T1000 (cell line): ENCODE measurements around the gene PKD1L1.

Experiments used
- DNase-seq: peaks from one replicate; lab custom pipeline; 2025; ENCODE audit warnings: mixed read lengths; lab: John Stamatoyannopoulos, UW

The PKD1L1 gene

DNA sequence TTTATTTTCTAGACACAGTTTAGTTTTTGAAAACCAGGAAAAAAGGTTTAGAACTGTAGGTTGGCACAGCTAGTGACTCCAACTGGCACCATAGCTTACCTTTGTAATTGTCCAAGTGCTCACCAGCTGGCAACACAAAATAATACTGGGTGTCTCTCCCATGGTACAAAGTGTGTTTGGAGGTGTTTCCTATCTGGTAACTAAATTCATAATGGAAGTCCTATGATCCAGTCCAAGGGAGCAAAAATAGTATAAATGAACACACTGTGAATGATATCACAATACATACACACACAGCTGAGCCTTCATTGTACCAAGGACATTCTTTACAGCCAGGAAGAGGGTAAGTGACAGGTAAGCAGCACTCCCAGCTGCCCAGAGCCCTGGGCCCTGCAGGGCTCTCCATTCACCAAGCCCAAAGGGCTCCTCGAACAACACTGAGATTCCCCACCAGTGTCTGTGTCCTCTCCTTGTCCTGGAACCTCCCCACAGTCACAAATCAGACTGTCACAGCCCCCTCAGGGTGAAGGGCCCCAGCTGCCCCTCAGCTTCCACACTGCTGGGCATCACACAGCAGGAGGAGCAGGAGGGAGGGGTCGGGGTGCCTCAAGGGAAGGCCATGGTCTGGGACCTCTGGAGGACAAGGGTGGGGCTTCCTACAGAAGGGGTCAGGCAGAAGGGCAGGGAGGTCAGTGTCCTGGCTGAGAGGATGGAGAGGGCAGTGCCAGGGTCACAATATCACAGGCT is 72.1 kb downstream of the PKD1L1 start:
- no peak for DNase-seq

- DNase-seq = no peak
Measured at GRCh38 chr7:47875406-47875805, 72.9 kb downstream of the PKD1L1 start.

DNA sequence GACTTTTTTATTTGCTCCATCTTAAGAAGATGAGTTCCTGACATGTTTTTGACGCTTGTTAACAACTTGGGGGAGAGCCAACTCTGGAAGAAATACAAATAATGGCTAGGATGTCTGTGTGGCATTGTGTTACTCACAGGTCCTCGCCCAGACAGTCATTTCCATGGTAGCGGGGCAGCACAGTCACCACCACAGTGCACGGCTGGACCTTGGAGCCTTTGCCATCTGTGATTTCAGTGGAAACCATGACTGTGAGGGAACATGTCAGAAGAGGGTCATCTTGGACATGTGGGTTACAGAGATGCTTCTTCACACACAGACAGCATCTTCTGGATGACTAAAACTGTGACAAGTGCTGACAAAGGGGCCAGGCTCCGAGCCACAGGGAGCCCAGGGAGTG is 74.5 kb downstream of the PKD1L1 start:
- DNase-seq = peak; percentile 61

DNA sequence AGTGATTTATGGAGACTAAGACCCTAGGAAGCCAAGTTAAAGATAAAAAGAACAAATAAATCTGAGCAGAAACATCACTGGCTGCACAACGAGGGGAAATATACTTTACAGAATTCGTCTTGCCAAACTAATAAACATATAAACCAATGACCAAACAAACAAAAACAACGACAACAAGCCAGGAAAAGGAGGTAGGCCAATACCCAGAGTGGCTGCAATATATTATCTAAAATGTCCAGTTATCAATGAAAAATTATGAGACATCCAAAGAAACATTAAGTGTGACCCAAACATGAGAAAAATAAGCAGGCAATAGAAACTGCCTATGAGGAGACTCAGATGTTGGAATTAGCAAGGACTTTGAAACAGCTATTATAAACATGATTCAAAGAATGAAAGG is 81.0 kb downstream of the PKD1L1 start:
- DNase-seq = no peak

GRCh38 chr7:47866120-47866519 is 82.1 kb downstream of the PKD1L1 start:
- DNase-seq = no peak

DNA sequence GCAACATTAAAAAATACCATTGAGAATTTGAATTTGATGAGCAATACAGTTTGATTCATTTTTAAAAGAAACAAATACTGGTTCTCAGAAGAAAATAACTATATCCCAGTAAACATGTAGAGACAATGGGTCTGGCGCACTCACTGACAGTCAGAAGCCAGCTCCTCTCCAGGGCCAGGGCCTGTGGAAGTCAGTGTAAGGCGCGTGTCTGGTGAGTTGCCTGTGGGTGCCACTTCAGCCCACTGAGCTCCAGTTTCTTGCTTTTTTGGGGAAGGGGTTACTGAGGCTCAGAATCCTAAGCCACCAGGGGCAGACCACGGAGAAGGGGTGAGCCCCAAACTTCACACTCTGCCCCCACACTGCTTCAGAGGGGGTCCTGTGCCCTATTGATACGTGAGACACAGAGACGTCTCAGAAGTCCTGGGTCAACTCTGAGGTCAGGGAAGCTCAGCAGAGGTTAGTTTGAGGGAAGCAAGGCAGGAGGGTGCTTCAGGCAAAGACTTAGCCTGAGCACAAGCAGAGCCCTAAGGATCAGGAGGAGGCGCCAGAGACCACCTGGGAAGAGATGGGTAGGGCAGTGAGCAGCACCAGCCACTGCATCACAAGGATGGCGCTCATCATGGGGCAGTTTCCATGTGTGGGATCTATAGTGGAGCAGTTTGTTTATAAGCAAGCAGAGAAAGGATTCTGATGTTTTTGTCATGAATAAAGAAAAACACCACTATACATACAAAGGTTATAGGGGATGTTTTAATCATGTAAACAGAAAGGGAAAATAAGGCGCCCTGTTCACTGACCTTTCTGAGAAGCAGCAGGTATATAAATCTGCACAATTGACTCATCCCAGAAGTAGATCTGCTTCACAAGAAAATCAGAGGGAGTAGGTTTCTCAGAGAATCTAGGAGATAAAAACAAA is 95.7 kb downstream of the PKD1L1 start:
- DNase-seq = no peak

DNA sequence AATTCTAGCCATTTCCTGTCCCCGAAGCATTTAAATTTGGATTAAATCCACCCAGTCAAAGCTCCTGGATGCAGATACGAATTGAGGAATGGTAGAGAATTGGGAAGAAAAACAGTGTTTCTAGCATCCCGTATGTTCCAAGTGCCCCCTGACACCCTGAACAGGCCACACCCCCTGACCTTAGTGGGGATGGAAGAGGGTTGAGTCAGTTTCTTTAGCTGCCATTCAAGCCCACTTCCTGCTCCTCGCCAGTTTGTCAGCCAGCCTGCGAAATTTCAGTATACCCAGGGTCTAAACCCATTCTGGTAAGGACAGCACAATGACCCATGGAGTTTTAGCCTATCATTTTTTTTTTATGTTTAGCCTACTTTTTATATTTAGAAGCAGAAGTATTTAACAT is 101.1 kb downstream of the PKD1L1 start:
- DNase-seq = no peak

GRCh38 chr7:47846138-47846836 is 102.0 kb downstream of the PKD1L1 start:
- no peak for DNase-seq

DNA sequence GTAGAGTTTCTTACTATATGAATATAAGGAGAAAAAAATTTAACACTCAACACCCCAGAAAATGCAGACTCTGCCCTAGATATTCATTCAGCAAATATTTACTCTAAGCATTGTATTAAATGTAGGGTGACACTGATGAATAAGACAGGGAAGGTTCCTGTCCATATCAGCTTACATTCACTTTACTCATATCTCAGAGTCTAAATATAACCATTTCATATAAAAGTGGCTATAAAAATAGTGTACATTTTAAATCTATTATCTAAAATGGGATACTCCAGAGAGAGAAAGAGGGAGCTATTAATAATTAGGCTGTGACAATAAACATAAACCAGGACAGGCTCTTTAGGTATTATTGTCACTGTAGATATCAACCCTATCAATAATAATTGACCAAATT is 104.0 kb downstream of the PKD1L1 start:
- DNase-seq = no peak

DNA sequence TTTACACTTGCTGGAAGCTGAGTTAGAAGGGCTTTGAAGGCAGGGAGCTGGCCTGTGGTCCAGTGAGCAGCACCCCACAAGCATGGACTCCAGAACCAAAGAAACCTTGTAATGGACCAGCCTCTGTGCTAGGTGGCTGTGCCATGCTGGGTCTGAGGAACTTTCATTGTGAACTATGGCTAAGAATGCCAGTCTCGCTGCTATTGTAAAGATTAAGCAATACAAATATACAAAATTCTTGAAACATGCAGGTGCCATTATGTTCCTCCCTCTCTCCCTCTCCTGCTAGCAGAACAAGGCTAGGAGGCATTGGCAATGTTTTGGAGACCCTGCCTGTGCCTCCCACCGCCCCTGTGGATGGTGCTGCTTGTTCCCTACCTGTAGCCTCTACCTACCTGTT is 105.0 kb downstream of the PKD1L1 start:
- DNase-seq = no peak

DNA sequence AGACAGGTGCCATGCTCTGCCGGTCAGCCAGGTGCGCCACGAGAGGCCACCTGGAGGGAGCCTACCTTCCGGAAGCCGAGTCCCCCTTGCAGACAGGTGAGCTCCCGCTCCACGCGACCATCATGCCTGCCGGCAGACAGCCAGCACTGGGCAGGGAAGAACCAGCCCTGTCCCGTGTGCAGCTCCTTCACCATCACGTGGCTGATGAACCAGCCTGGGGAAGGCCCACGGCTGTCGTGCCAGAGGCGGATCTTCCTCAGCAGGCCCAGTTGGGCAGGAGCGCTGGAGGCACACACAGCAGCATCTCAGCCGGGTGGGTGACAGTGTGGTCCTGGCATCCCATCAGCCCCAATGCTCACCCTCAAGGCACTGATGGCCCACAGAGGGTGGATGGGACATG is 108.9 kb downstream of the PKD1L1 start:
- no peak for DNase-seq

GRCh38 chr7:47837826-47838225 is 110.4 kb downstream of the PKD1L1 start:
- DNase-seq = no peak

GRCh38 chr7:47836503-47837202 is 111.6 kb downstream of the PKD1L1 start:
- DNase-seq = no peak

- no peak for DNase-seq
Measured at GRCh38 chr7:47836080-47836479, 112.2 kb downstream of the PKD1L1 start.

DNA sequence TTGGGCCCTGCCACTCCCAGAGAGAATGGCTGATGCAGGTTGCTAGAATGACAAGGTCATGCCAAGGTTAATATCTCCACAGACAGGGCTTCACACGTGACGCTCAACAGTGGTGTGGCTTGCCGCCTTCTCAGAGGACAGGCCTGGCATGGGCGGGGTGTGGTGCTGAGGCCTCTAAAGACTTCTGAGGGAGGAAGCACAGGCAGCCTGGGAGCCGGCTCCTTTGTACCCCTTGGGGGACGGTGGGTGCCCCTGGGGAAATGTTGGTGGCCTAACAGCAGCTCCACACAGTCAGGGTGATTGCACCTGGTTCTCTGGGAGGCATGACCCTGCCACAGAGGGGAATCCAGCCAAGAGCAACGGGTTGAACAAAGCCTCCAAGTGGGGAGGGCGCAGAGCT is 115.1 kb downstream of the PKD1L1 start:
- no peak for DNase-seq

DNA sequence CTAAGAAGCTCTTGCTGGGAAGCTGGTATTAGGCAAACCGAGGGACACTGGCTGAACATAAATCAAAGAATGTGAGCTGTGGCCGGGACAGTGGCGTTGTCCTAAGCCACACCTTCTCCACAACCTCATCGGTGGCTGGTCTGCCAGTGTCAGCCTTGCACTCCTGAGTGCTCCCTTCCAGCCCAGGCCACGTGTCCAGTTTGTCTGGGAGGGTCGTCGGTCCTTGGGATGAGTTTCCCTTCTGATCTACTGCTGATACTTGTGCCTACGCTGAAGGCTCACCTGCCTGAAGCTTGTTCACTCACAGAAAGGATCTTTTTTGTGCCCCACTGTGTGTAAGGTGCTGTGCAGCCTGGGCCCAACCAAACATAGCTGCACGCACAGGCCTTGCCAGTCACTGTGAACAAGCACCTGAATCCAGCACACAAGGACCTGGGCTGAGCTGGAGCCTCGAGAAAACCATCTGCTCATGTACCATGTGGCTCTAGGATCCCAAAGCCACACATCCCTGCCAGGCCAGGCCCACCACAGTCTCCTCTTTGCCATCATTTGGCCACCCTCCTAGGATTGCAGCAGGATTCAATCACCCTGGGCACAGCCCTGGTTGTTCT is 116.1 kb downstream of the PKD1L1 start:
- no peak for DNase-seq

DNA sequence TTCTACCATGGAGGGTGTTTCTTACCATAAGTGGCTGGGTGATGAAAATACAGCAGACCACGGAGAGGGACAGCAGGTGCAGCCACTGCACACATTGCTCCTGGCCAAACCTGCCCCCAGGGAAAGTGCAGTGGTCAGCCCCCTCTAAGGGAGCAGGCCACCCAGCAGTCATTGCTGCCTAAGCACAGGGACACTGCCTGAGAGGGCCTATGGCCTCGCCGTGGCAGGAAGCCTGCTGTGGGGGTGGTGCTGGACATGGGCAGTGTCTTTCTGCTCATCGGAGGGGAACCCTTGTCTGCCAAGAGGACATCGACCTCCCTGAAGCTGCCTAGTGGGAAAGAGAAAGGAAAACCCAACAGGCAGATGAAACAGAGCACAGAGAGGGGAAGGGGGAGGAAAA is 118.3 kb downstream of the PKD1L1 start:
- no peak for DNase-seq

DNA sequence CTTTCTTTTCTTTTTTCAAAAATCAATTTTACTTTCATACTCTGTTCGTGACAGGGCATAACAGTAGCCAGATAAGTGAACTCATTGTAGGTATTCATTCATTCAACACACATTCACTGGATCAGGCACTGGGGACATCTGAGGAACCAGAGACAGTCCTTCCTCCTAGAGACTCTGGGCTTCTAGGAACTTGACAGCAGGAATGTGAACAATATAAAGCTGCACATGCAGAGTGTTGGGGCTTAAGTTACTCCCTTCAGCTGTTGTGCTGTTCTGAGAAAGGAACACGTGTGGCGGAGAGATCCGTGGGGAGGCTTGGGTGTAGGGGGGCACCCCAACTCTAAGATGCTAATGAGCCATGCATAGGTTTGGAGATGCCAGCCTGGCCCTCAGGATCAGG is 120.4 kb downstream of the PKD1L1 start:
- DNase-seq = no peak

GRCh38 chr7:47827351-47827756 is 120.9 kb downstream of the PKD1L1 start:
- DNase-seq = no peak

DNA sequence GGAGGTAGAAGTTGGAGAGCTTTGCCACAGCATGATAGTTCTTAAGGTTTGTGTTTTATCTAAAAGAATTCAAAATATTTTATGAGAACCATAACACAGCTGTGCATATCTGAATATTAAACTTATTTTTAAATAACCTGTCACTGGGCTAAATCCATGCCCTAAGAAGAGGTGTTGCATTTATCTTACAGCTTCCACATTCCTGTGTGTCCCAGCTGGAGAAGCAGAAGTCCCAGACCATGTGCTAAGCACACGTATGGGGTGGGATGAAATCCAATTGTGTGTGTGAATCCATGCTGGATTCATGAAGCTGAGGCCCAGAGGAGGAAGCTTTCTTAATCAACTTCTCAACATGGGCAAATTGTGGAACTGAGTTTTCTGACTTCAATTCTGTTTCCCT is 121.5 kb downstream of the PKD1L1 start:
- DNase-seq = no peak

GRCh38 chr7:47819607-47819920 is 128.7 kb downstream of the PKD1L1 start:
- DNase-seq = no peak
